Measurements from ENCODE around the gene PRXL2A. TPM values are rescaled to one million over a fixed set of nuclear protein-coding genes. Genes with fewer than 3 reads are reported as not detected.

Gene PRXL2A
- total and polyA plus RNA-seq, 2 experiments from 2014 or later: 31.8 to 51.7 TPM

- H3K36me3 Mint-ChIP-seq (ENCODE audit: low read depth): peaks cover 13% of the 10 kb centered on the region
- H3K9me3 Mint-ChIP-seq: no peaks in the 10 kb centered on the region
- Histone ChIP-seq H3K4me1 (ENCODE audit: insufficient read depth) (peaks cover 29% of the 10 kb centered on the region), H3K27ac (ENCODE audit: low read depth) (no peak overlapping the region), H3K27me3 (ENCODE audit: insufficient read depth) (no peaks in the 10 kb centered on the region), H3K4me2 (peak overlapping the region; percentile 8; the same call in 1 of the 2 replicates), H4K20me1 (replicated peaks; ENCODE audit: insufficient read depth) (peaks cover 42% of the 10 kb centered on the region; the same call in 1 of the 2 replicates), H3K9me2 (ENCODE audit: insufficient read depth) (no peaks in the 10 kb centered on the region), H3K79me2 (replicated peaks; ENCODE audit: insufficient read depth) (peaks cover 89% of the 10 kb centered on the region), H3F3A (replicated peaks; ENCODE audit: low read depth) (no peaks in the 10 kb centered on the region), H3K4me3 (no peak overlapping the region), H3K36me3 (ENCODE audit: insufficient read depth) (no peaks in the 10 kb centered on the region), H2AFZ (no peak overlapping the region)
- no peak overlapping the region; the same call in 2 of the 3 replicates for H3K4me3 Mint-ChIP-seq
- ATAC-seq (no peak), DNase-seq (ENCODE audit: low spot score) (no peak)
- H3K27me3 Mint-ChIP-seq (ENCODE audit: insufficient read depth, low read depth, poor library complexity): peaks cover 5% of the 10 kb centered on the region
- peak overlapping the region; percentile 0; the same call in 1 of the 2 replicates for H3K27ac Mint-ChIP-seq
- TF ChIP-seq ZNF331 (CRISPR knock-in tag; IDR thresholded peaks at IDR 0.05; ENCODE audit: low read depth) (no peak), POLR2AphosphoS5 (IDR thresholded peaks at IDR 0.05; ENCODE audit: low read depth) (no peak), CTCF (conservative IDR thresholded peaks at IDR 0.05; ENCODE audit: low read depth in 2 of 2) (no peak), EZH2phosphoT487 (IDR thresholded peaks at IDR 0.05; ENCODE audit: unreplicated experiment) (no peak), ETS1 (IDR thresholded peaks at IDR 0.05) (no peak), STAT1 (IDR thresholded peaks at IDR 0.05; ENCODE audit: unreplicated experiment) (no peak), JUNB (IDR thresholded peaks at IDR 0.05; ENCODE audit: unreplicated experiment) (no peak), ZNF114 (CRISPR knock-in tag; IDR thresholded peaks at IDR 0.05) (no peak), EZH2 (IDR thresholded peaks at IDR 0.05; ENCODE audit: low read depth, unreplicated experiment) (no peak), CREB1 (CRISPR knock-in tag; IDR thresholded peaks at IDR 0.05; ENCODE audit: low read depth) (no peak), ZNF462 (CRISPR knock-in tag; IDR thresholded peaks at IDR 0.05) (no peak), NANOG (IDR thresholded peaks at IDR 0.05; ENCODE audit: borderline replicate concordance) (no peak), REST (IDR thresholded peaks at IDR 0.05; ENCODE audit: unreplicated experiment) (no peak)
- peaks cover 59% of the 10 kb centered on the region for H3K4me1 Mint-ChIP-seq
Measured at GRCh38 chr10:80485076-80485945, 77.0 kb downstream of the PRXL2A start.

Measured in GM23338 (cell line).